MCF 10A (cell line): ENCODE data around the gene NXNL2. TPM values are rescaled to one million over a fixed set of nuclear protein-coding genes. Genes with fewer than 3 reads are reported as not detected.

ENCODE experiments used
- BruUV-seq: library from RNA; stranded (reverse); fragments of 400-500 nt; replicated peaks from 2 replicates; lab custom pipeline; 2021; lab: Mats Ljungman, UMichigan
- CTCF ChIA-PET: fragments of 300-600 bp; sonication (Branson Sonifier 250); formaldehyde crosslinking; extraction: SDS; loops from one replicate; lab custom pipeline; 2021; ENCODE audit warnings: antibody characterized with exemption, inconsistent platforms; lab: Yijun Ruan, JAX
- POLR2A ChIA-PET: fragments of 300-600, 350-650 bp; sonication (Branson Sonifier 250); formaldehyde crosslinking; extraction: SDS; loops from one replicate; lab custom pipeline; 2020; ENCODE audit warnings: antibody characterized with exemption, inconsistent platforms; lab: Yijun Ruan, JAX
- DNase-seq: peaks from one replicate; pipeline ENCODE4 v3.0.0-alpha.2; 2018; ENCODE audit not compliant: unreplicated experiment
- H3K27ac Mint-ChIP-seq: one replicate; pipeline ENCODE4 v1.8.0; 2022; ENCODE audit warnings: mild to moderate bottlenecking, low read depth, mixed read lengths; ENCODE audit not compliant: unreplicated experiment
- H3K27me3 Mint-ChIP-seq: one replicate; pipeline ENCODE4 v1.8.0; 2022; ENCODE audit warnings: mixed read lengths; ENCODE audit not compliant: insufficient read depth, unreplicated experiment
- H3K36me3 Mint-ChIP-seq: one replicate; pipeline ENCODE4 v1.8.0; 2022; ENCODE audit warnings: mild to moderate bottlenecking, moderate library complexity, mixed read lengths; ENCODE audit not compliant: insufficient read depth, unreplicated experiment
- H3K4me1 Mint-ChIP-seq: one replicate; pipeline ENCODE4 v1.8.0; 2022; ENCODE audit warnings: mixed read lengths; ENCODE audit not compliant: insufficient read depth, unreplicated experiment
- H3K4me3 Mint-ChIP-seq: one replicate; pipeline ENCODE4 v1.8.0; 2022; ENCODE audit warnings: mild to moderate bottlenecking, moderate library complexity, mixed read lengths; ENCODE audit not compliant: unreplicated experiment
- H3K9me3 Mint-ChIP-seq: one replicate; pipeline ENCODE4 v1.8.0; 2022; ENCODE audit warnings: mixed read lengths; ENCODE audit not compliant: unreplicated experiment
- intact Hi-C: fragments of 100-400 bp; cut with micrococcal nuclease; formaldehyde crosslinking; loops from 2 replicates; pipeline ENCODE4 v1.14.1; 2022
- total RNA-seq: library from RNA; stranded (reverse); gene quantifications from 2 replicates; pipeline ENCODE4 v1.2.3, GENCODE V29; 2022
- TF ChIP-seq, protein P1 (sequence below): fragments of 200-600 bp; IDR thresholded peaks from one replicate; pipeline ENCODE4 v1.8.0; 2022; ENCODE audit warnings: antibody characterized with exemption, mild to moderate bottlenecking; ENCODE audit not compliant: unreplicated experiment

The NXNL2 gene
- total RNA-seq, 1 experiment from 2014 or later = 0.49 TPM

GRCh38 chr9:88497224-88497623 lies 37.8 kb upstream of the NXNL2 start:
- intact Hi-C loops = no loop called here
- no peaks in the 10 kb centered on the region for H3K4me1 Mint-ChIP-seq
- DNase-seq = no peak
- CTCF ChIA-PET = no interaction called here
- no TSS peak for BruUV-seq
- H3K27me3 Mint-ChIP-seq = no peaks in the 10 kb centered on the region
- TF ChIP-seq, protein P1, sequence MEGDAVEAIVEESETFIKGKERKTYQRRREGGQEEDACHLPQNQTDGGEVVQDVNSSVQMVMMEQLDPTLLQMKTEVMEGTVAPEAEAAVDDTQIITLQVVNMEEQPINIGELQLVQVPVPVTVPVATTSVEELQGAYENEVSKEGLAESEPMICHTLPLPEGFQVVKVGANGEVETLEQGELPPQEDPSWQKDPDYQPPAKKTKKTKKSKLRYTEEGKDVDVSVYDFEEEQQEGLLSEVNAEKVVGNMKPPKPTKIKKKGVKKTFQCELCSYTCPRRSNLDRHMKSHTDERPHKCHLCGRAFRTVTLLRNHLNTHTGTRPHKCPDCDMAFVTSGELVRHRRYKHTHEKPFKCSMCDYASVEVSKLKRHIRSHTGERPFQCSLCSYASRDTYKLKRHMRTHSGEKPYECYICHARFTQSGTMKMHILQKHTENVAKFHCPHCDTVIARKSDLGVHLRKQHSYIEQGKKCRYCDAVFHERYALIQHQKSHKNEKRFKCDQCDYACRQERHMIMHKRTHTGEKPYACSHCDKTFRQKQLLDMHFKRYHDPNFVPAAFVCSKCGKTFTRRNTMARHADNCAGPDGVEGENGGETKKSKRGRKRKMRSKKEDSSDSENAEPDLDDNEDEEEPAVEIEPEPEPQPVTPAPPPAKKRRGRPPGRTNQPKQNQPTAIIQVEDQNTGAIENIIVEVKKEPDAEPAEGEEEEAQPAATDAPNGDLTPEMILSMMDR = no peak
- no peak overlapping the region for H3K4me3 Mint-ChIP-seq
- POLR2A ChIA-PET = no interaction called here
- no peaks in the 10 kb centered on the region for H3K36me3 Mint-ChIP-seq
- H3K9me3 Mint-ChIP-seq = no peaks in the 10 kb centered on the region
- no peak overlapping the region for H3K27ac Mint-ChIP-seq

DNA sequence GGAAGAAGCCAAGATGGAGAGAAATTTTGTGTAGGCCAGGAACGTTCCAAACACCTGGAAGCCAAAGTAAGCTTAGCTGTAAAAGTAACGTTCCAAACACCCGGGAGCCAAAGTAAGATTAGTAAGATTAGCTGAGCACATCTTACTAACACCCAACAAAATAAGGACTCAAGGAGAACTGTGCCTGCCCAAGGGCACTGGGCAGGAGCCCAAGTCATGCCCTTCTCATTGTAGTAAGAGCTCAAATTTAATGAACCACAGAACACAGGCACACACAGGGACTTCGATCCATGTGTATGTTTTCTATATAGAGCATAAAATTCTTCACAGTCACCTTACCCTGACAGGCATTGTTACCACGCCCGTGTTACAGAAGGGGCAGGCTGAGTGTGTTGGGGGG lies 36.1 kb upstream of the NXNL2 start:
- TF ChIP-seq, protein P1 = no peak
- H3K4me1 Mint-ChIP-seq = no peaks in the 10 kb centered on the region
- H3K4me3 Mint-ChIP-seq = no peak overlapping the region
- intact Hi-C loops = no loop called here
- ChIA-PET POLR2A (interaction anchor here (0.7 kb wide), 1 partner anchor 12 kb away, joined by 3 read pairs; no protein-coding TSS in a partner anchor), CTCF (interaction anchor here (0.9 kb wide), 1 partner anchor 547 kb away, joined by 4 read pairs; no protein-coding TSS in a partner anchor)
- no TSS peak for BruUV-seq
- no peaks in the 10 kb centered on the region for H3K27me3 Mint-ChIP-seq
- no peaks in the 10 kb centered on the region for H3K9me3 Mint-ChIP-seq
- H3K36me3 Mint-ChIP-seq = no peaks in the 10 kb centered on the region
- no peak overlapping the region for H3K27ac Mint-ChIP-seq
- DNase-seq = no peak

- BruUV-seq = no TSS peak
- Mint-ChIP-seq H3K36me3 (no peaks in the 10 kb centered on the region), H3K4me1 (no peaks in the 10 kb centered on the region), H3K27me3 (no peaks in the 10 kb centered on the region), H3K27ac (no peak overlapping the region), H3K9me3 (no peaks in the 10 kb centered on the region), H3K4me3 (no peak overlapping the region)
- intact Hi-C loops = no loop called here
- DNase-seq = no peak
- CTCF ChIA-PET = no interaction called here
- TF ChIP-seq, protein P1 = no peak
- POLR2A ChIA-PET = interaction anchor here (0.7 kb wide), 1 partner anchor 10 kb away, joined by 3 read pairs; no protein-coding TSS in a partner anchor
Measured at GRCh38 chr9:88501086-88501485, 33.9 kb upstream of the NXNL2 start.

GRCh38 chr9:88502552-88503034 lies 32.4 kb upstream of the NXNL2 start:
- no peak overlapping the region for H3K27ac Mint-ChIP-seq
- no peaks in the 10 kb centered on the region for H3K9me3 Mint-ChIP-seq
- BruUV-seq = no TSS peak
- TF ChIP-seq, protein P1 = no peak
- H3K4me3 Mint-ChIP-seq = no peak overlapping the region
- no peaks in the 10 kb centered on the region for H3K36me3 Mint-ChIP-seq
- H3K4me1 Mint-ChIP-seq = no peaks in the 10 kb centered on the region
- H3K27me3 Mint-ChIP-seq = no peaks in the 10 kb centered on the region
- ChIA-PET CTCF (no interaction called here), POLR2A (no interaction called here)
- intact Hi-C loops = no loop called here
- no peak for DNase-seq
